ENCODE measurements around the gene TRIO. TPM values are rescaled to one million over a fixed set of nuclear protein-coding genes. Genes with fewer than 3 reads are reported as not detected.

Gene TRIO
- total and polyA plus RNA-seq, 10 of the 15 experiments (the other 5 are each of a cell fraction or from before 2014, with no cell fraction given): 5.1 to 96.4 (median 44.6) TPM

GRCh38 chr5:14404780-14405179 is 261.6 kb downstream of the TRIO start:
- SMC1A ChIA-PET (ENCODE audit: uncharacterized antibody, unreplicated experiment): interaction anchor here (0.6 kb wide), 1 partner anchor 556 kb away, joined by 8 read pairs; no protein-coding TSS in a partner anchor
- ATAC-seq (no peak), FAIRE-seq (no peak), DNase-seq (ENCODE audit: low read depth, low spot score) (no peak)
- Histone ChIP-seq H3K79me2 (ENCODE audit: control insufficient read depth, insufficient read depth, low read length) (no peaks in the 10 kb centered on the region), H3K27me3 (replicated peaks in 1 of 2; ENCODE audit: control insufficient read depth in 2 of 2, insufficient read depth in 2 of 2, low read length in 1 of 2) (no peaks in the 10 kb centered on the region), H3K4me2 (ENCODE audit: control insufficient read depth, insufficient read depth) (no peak overlapping the region), H3K27ac (ENCODE audit: control insufficient read depth, insufficient read depth) (no peak overlapping the region), H2AFZ (ENCODE audit: control insufficient read depth, low read depth, low read length) (no peak overlapping the region), H3K36me3 (ENCODE audit: control insufficient read depth in 2 of 2, insufficient read depth in 2 of 2, low read length in 1 of 2) (peaks cover 11 to 41% of the 10 kb centered on the region in 2 experiments), H3K4me3 (no peak overlapping the region), H3K9ac (ENCODE audit: control insufficient read depth, insufficient read depth, low read length) (no peak overlapping the region), H3K4me1 (ENCODE audit: control insufficient read depth, insufficient read depth, low read length) (no peaks in the 10 kb centered on the region), H3K9me3 (replicated peaks; ENCODE audit: control insufficient read depth, insufficient read depth, low read length) (no peaks in the 10 kb centered on the region; the same call in 2 of the 3 replicates), H4K20me1 (ENCODE audit: control insufficient read depth, insufficient read depth) (no peaks in the 10 kb centered on the region)
- intact Hi-C loops (cut with micrococcal nuclease; ENCODE audit: unreplicated experiment): no loop called here
- RAD21 ChIA-PET (ENCODE audit: unreplicated experiment): no interaction called here
- no TSS peak for BruUV-seq (replicated peaks)
- POLR2A ChIA-PET: interaction anchor here (0.6 kb wide), 1 partner anchor 94 kb away, joined by 3 read pairs; no protein-coding TSS in a partner anchor
- TF ChIP-seq PKNOX1 (IDR thresholded peaks at IDR 0.05) (no peak), JUNB (IDR thresholded peaks at IDR 0.05) (no peak), BCL3 (IDR thresholded peaks at IDR 0.05; ENCODE audit: borderline replicate concordance, insufficient read depth, low read depth, low read length, poor library complexity, severe bottlenecking) (no peak), NFIC (IDR thresholded peaks at IDR 0.05; ENCODE audit: low read depth, low read length) (no peak)
- TF ChIP-seq, protein P1, sequence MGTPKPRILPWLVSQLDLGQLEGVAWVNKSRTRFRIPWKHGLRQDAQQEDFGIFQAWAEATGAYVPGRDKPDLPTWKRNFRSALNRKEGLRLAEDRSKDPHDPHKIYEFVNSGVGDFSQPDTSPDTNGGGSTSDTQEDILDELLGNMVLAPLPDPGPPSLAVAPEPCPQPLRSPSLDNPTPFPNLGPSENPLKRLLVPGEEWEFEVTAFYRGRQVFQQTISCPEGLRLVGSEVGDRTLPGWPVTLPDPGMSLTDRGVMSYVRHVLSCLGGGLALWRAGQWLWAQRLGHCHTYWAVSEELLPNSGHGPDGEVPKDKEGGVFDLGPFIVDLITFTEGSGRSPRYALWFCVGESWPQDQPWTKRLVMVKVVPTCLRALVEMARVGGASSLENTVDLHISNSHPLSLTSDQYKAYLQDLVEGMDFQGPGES (IDR thresholded peaks at IDR 0.05): no peak
- in situ Hi-C loops (cut with MboI): no loop called here
- WGBS (ENCODE audit: insufficient coverage, insufficient replicate concordance, low lambda C conversion rate, missing lambda C conversion rate): 97% methylated on average over 6 of the region's 6 CpGs
- CTCF ChIA-PET: interaction anchor here (1.2 kb wide), 1 partner anchor 10 kb away, joined by 4 read pairs; no protein-coding TSS in a partner anchor
